Colonic mucosa (tissue), 4 donors: Measurements from ENCODE around the gene CHRNA4. TPM values are rescaled to one million over a fixed set of nuclear protein-coding genes. Genes with fewer than 3 reads are reported as not detected.

Experiments used
- DNase-seq: peaks from one replicate; pipeline ENCODE4 v3.0.0-alpha.2; 2020
- H3K27ac ChIP-seq: fragments of 200-600 bp; one replicate; pipeline ENCODE4 v1.8.0; 2021
- H3K27me3 ChIP-seq: fragments of 200-600 bp; one replicate; pipeline ENCODE4 v1.8.0; 2021
- H3K36me3 ChIP-seq: fragments of 200-600 bp; one replicate; pipeline ENCODE4 v1.8.0; 2021
- H3K4me1 ChIP-seq: fragments of 200-600 bp; one replicate; pipeline ENCODE4 v1.8.0; 2021; ENCODE audit warnings: mild to moderate bottlenecking
- H3K4me3 ChIP-seq: fragments of 200-600 bp; one replicate; pipeline ENCODE4 v1.8.0; 2021
- H3K9ac ChIP-seq, 2 donors: one replicate each; pipeline ENCODE4 v1.7.0; 2013; ENCODE audit warnings: control low read depth in 2 of 2, low read depth in 2 of 2, low read length in 2 of 2
- H3K9me3 ChIP-seq: fragments of 200-600 bp; one replicate; pipeline ENCODE4 v1.8.0; 2021
- intact Hi-C: fragments of 100-400 bp; cut with DNase I; formaldehyde crosslinking; loops from one replicate; pipeline ENCODE4 v1.14.1; 2022
- total RNA-seq, 2 donors: library from RNA; stranded (reverse); fragmentation: NEBNext Ultra II Directional in 1 of 2; extraction: Animal tissue kit (Norgen Biotek cat#: 25700) in 1 of 2; gene quantifications; one replicate each; pipeline ENCODE4 v1.2.1, GENCODE V29; 2021
- TF ChIP-seq, protein P1 (sequence below): fragments of 200-600 bp; IDR thresholded peaks from one replicate; pipeline ENCODE4 v1.8.0; 2022; ENCODE audit warnings: antibody characterized with exemption, mild to moderate bottlenecking
- donor health status: healthy.
- donor health status: DM: no; HTN: no; CAD: no.
- donor health status: DM: no; HTN: no; CAD: no.

The CHRNA4 gene
- total RNA-seq, 2 donors from 2014 or later = 0.05 TPM; not detected in 1

GRCh38 chr20:63317601-63318291 lies 43.4 kb downstream of the CHRNA4 start:
- TF ChIP-seq, protein P1, sequence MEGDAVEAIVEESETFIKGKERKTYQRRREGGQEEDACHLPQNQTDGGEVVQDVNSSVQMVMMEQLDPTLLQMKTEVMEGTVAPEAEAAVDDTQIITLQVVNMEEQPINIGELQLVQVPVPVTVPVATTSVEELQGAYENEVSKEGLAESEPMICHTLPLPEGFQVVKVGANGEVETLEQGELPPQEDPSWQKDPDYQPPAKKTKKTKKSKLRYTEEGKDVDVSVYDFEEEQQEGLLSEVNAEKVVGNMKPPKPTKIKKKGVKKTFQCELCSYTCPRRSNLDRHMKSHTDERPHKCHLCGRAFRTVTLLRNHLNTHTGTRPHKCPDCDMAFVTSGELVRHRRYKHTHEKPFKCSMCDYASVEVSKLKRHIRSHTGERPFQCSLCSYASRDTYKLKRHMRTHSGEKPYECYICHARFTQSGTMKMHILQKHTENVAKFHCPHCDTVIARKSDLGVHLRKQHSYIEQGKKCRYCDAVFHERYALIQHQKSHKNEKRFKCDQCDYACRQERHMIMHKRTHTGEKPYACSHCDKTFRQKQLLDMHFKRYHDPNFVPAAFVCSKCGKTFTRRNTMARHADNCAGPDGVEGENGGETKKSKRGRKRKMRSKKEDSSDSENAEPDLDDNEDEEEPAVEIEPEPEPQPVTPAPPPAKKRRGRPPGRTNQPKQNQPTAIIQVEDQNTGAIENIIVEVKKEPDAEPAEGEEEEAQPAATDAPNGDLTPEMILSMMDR = no peak

DNA sequence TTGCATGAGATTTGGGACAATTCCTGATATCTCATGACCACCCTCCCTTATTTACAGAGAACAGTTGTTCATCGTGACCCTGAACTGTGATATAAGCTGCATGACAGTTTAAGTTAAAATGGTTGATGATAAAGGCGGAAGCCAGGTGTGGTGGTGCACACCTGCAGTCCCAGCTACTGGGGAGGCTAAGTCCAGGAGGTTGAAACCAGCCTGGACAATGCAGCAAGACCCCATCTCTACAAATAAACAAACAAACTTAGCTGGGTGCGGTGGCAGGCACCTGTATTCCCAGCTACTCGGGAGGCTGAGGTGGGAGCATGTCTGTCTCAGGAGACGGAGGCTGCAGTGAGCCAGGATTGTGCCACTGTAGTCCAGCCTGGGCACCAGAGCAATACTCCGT lies 44.1 kb downstream of the CHRNA4 start:
- no peak overlapping the region for H3K9ac ChIP-seq
- no peaks in the 10 kb centered on the region for H3K4me1 ChIP-seq
- no peak for DNase-seq
- TF ChIP-seq, protein P1 = no peak
- intact Hi-C loops = no loop called here
- no peak overlapping the region for H3K4me3 ChIP-seq
- H3K27ac ChIP-seq = no peak overlapping the region
- H3K27me3 ChIP-seq = no peaks in the 10 kb centered on the region
- H3K9me3 ChIP-seq = no peaks in the 10 kb centered on the region
- no peaks in the 10 kb centered on the region for H3K36me3 ChIP-seq

More at GRCh38 chr20:63317601-63318291, 43.4 kb downstream of the CHRNA4 start:
- H3K27ac ChIP-seq = no peak overlapping the region
- no peak overlapping the region for H3K4me3 ChIP-seq
- no peak overlapping the region for H3K9ac ChIP-seq
- no peaks in the 10 kb centered on the region for H3K36me3 ChIP-seq
- no peak for DNase-seq
- intact Hi-C loops = no loop called here
- no peaks in the 10 kb centered on the region for H3K4me1 ChIP-seq
- H3K27me3 ChIP-seq = no peaks in the 10 kb centered on the region
- H3K9me3 ChIP-seq = no peaks in the 10 kb centered on the region

DNA sequence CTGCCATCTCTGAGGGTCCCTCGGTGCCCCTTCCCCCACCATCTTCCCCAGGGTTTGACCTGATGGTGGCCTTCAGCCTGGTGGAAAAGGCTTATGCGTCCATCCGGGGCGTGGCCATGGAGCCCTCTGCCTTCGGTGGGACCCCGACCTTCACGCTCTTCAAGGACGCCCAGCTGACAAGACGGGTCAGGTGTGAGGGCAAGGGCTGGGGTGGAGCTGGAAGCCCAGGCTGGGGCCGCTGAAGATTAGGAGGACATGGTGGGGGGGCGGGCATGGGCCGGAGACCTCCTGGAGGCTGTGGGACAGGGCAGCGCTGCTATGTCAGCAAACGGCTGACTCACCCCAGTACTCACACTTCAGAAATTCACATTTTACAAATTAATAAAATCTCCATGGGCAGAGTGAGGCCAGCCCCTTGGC lies 44.6 kb downstream of the CHRNA4 start:
- TF ChIP-seq, protein P1 = no peak
- DNase-seq = no peak
- Histone ChIP-seq H3K4me1 (no peaks in the 10 kb centered on the region), H3K36me3 (no peaks in the 10 kb centered on the region), H3K9ac (no peak overlapping the region), H3K4me3 (no peak overlapping the region), H3K9me3 (no peaks in the 10 kb centered on the region), H3K27me3 (no peaks in the 10 kb centered on the region), H3K27ac (no peak overlapping the region)
- intact Hi-C loops = no loop called here

GRCh38 chr20:63315731-63316491 lies 45.2 kb downstream of the CHRNA4 start:
- Histone ChIP-seq H3K27me3 (no peaks in the 10 kb centered on the region), H3K4me1 (no peaks in the 10 kb centered on the region), H3K36me3 (no peaks in the 10 kb centered on the region), H3K9me3 (no peaks in the 10 kb centered on the region), H3K27ac (no peak overlapping the region), H3K4me3 (no peak overlapping the region), H3K9ac (no peak overlapping the region)
- intact Hi-C loops = no loop called here
- TF ChIP-seq, protein P1 = no peak
- no peak for DNase-seq

DNA sequence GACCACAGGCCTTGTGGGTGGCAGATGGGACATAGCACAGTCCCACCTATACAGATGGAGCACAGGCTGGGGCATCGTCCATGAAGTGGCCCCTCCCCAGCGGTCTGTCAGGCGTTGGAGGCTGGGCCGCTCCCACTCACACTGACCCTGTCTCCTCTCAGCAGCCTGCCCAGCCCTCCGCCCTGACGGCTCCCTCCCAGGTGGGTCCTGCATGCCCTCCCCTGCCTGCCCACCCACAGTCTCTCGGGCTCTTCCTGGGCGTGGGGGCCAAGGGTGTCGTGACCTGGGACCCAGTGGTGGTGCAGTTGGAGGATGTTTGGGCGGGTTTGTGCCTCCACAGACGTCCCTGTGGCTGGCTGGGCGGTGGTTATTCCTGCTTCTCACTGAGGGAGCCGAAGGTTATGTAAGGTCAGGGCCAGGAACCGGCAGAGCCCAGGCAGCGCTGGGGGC lies 45.9 kb downstream of the CHRNA4 start:
- Histone ChIP-seq H3K9me3 (no peaks in the 10 kb centered on the region), H3K27me3 (no peaks in the 10 kb centered on the region), H3K4me3 (no peak overlapping the region), H3K4me1 (no peaks in the 10 kb centered on the region), H3K9ac (no peak overlapping the region), H3K27ac (no peak overlapping the region), H3K36me3 (no peaks in the 10 kb centered on the region)
- TF ChIP-seq, protein P1 = no peak
- no peak for DNase-seq
- intact Hi-C loops = no loop called here
